Uterus (tissue), 2 donors: ENCODE measurements around the gene RNF183.

ENCODE experiments used
- CTCF ChIP-seq, 4 experiments: fragments of 200-600 bp in 2 of 4; fragments of 450-650 bp in 2 of 4; sonication (generic) in 2 of 4; IDR thresholded peaks; one replicate each; pipeline ENCODE4 v1.5.1; 2016 to 2019; ENCODE audit warnings: antibody characterized with exemption in 4 of 4, mild to moderate bottlenecking in 2 of 4, moderate library complexity in 1 of 4
- POLR2A ChIP-seq, 2 donors: fragments of 450-650 bp; IDR thresholded peaks; one replicate each; pipeline ENCODE4 v1.6.1; 2016; ENCODE audit warnings: antibody characterized with exemption in 2 of 2, mild to moderate bottlenecking in 1 of 2, moderate library complexity in 1 of 2

GRCh38 chr9:113313261-113313660 lies 10.1 kb upstream of the RNF183 start:
- TF ChIP-seq POLR2A (IDR thresholded peaks at IDR 0.05) (no peak), CTCF (IDR thresholded peaks at IDR 0.05) (no peak)
